Stimulated activated naive CD8-positive, alpha-beta T cell treated with anti-CD3 and anti-CD28 coated beads, Interleukin-15, amount 100 ng/mL, for 72 hours (primary cell): ENCODE measurements around the gene CACNA2D3.

Experiments
- ATAC-seq: fragments of 150-1000 bp; cut with Tn5 transposase; 2 replicates; pipeline ENCODE4 v1.10.0; 2021; ENCODE audit warnings: mild to moderate bottlenecking, moderate library complexity
- DNase-seq, 2 donors: peaks; one replicate each; pipeline ENCODE4 v3.0.0; 2021 to 2022
- H3K27ac Mint-ChIP-seq, 2 donors: one replicate each; pipeline ENCODE4 v1.8.0; 2022; ENCODE audit warnings: mild to moderate bottlenecking in 2 of 2, mixed read lengths in 2 of 2, moderate library complexity in 2 of 2
- H3K27me3 Mint-ChIP-seq: one replicate; pipeline ENCODE4 v1.8.0; 2022; ENCODE audit warnings: mixed read lengths
- H3K4me1 Mint-ChIP-seq: one replicate; pipeline ENCODE4 v1.8.0; 2022; ENCODE audit warnings: mild to moderate bottlenecking, mixed read lengths
- H3K4me3 Mint-ChIP-seq, 2 donors: one replicate each; pipeline ENCODE4 v1.8.0; 2022; ENCODE audit warnings: mild to moderate bottlenecking in 2 of 2, mixed read lengths in 2 of 2, moderate library complexity in 1 of 2
- H3K9me3 Mint-ChIP-seq, 2 donors: one replicate each; pipeline ENCODE4 v1.8.0; 2022; ENCODE audit warnings: mixed read lengths in 2 of 2

The CACNA2D3 gene

GRCh38 chr3:54906763-54907162, 784.4 kb downstream of the CACNA2D3 start:
- H3K9me3 Mint-ChIP-seq: peaks cover 5 to 11% of the 10 kb centered on the region in 2 donors
- H3K4me1 Mint-ChIP-seq: no peaks in the 10 kb centered on the region
- DNase-seq (no peak), ATAC-seq (no peak)
- H3K4me3 Mint-ChIP-seq: no peak overlapping the region
- H3K27me3 Mint-ChIP-seq: no peaks in the 10 kb centered on the region
- no peak overlapping the region for H3K27ac Mint-ChIP-seq

DNA sequence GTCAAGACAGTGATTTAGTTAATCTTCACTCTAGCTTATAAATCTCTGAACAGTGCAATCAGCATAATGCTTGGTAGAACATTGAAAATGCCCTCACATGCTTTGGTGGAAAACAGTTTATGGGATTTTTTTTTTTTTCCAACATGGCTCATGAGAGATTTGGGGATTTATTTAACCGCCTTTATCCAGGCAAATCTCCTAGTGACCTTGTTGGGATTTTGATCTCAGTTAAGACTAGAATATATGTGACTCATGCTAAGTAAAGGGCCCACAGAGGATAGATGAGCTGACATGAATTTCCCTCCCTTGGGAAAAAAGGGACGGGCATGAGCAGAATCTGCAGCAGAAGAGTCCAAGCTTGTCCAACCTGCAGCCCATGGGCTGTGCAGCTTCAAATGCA, 786.8 kb downstream of the CACNA2D3 start:
- no peak overlapping the region for H3K27ac Mint-ChIP-seq
- H3K4me1 Mint-ChIP-seq: no peaks in the 10 kb centered on the region
- no peak overlapping the region for H3K4me3 Mint-ChIP-seq
- no peaks in the 10 kb centered on the region for H3K27me3 Mint-ChIP-seq
- H3K9me3 Mint-ChIP-seq: peaks cover 10 to 17% of the 10 kb centered on the region in 2 donors
- no peak for DNase-seq
- ATAC-seq: no peak

GRCh38 chr3:54914180-54914579, 791.8 kb downstream of the CACNA2D3 start:
- Mint-ChIP-seq H3K27ac (no peak overlapping the region), H3K9me3 (peaks cover 10 to 17% of the 10 kb centered on the region in 2 donors), H3K4me1 (no peaks in the 10 kb centered on the region), H3K27me3 (no peaks in the 10 kb centered on the region), H3K4me3 (no peak overlapping the region)
- ATAC-seq (no peak), DNase-seq (no peak)

DNA sequence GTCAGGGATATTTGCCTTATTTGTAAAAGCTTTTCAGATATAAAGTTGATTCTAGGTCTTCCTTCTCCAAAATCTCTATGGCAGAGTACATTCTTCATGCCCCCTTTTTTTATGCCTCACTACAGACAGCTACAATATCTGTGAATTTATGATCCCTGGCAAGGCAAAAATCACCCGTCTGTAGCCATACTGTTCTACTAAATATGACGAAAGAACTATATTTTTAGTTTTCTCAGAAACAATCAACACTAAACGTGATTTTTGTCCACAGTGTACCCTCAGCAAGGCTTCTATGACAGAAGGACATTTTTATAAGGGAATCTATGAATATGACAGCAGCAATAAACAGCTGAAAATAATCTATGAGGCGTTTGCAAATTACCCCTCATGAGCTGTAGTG, 792.8 kb downstream of the CACNA2D3 start:
- H3K4me3 Mint-ChIP-seq: no peak overlapping the region

DNA sequence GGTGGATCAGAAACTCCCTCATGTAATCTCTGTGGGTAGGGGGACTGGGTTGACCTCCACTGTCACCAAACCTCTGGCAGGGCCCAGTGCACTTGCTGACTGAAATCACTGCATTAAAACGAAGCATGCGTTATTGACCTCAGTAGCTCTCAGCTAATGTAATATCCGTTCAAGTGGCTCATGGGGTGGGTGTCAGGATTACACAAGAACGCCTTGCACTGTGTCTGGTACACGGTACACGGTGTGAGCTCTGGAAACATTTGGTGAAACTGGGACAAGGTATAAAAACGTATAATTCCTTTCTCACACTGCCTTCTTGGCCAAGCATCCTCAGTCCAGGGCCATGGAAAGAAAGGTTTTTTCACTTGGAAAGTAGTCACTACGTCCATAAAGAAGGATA, 793.6 kb downstream of the CACNA2D3 start:
- Mint-ChIP-seq H3K9me3 (peaks cover 10 to 17% of the 10 kb centered on the region in 2 donors), H3K4me3 (no peak overlapping the region), H3K4me1 (no peaks in the 10 kb centered on the region), H3K27me3 (no peaks in the 10 kb centered on the region), H3K27ac (no peak overlapping the region)
- no peak for DNase-seq
- no peak for ATAC-seq

More for the DNA sequence above, 792.8 kb downstream of the CACNA2D3 start:
- ATAC-seq (no peak), DNase-seq (no peak)
- Mint-ChIP-seq H3K9me3 (peaks cover 10 to 17% of the 10 kb centered on the region in 2 donors), H3K27me3 (no peaks in the 10 kb centered on the region), H3K27ac (no peak overlapping the region), H3K4me1 (no peaks in the 10 kb centered on the region)

DNA sequence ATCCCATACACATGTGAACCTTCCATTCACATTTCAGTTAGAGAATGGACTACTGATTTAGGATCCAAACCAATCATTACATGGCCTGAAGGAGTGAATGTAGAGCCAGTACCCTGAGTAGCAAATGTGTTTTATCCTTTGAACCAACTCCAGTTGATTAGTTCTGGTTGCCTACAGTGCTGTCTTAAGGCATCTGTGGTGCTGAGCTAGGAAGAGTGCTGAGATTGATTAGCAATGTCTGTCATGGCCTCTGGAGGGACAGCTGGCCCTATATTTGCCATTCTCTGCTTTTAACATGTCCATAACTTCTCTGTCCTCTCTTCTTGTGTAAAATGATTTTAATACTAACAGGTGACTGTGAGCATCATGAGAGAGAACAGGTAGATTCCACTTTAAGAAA, 794.4 kb downstream of the CACNA2D3 start:
- H3K9me3 Mint-ChIP-seq: peaks cover 6 to 11% of the 10 kb centered on the region in 2 donors
- no peak overlapping the region for H3K27ac Mint-ChIP-seq
- DNase-seq (no peak), ATAC-seq (no peak)
- no peak overlapping the region for H3K4me3 Mint-ChIP-seq
- H3K27me3 Mint-ChIP-seq: no peaks in the 10 kb centered on the region
- H3K4me1 Mint-ChIP-seq: no peaks in the 10 kb centered on the region

- Mint-ChIP-seq H3K9me3 (peaks cover 6% of the 10 kb centered on the region in 2 donors), H3K4me1 (no peaks in the 10 kb centered on the region), H3K27me3 (no peaks in the 10 kb centered on the region), H3K27ac (no peak overlapping the region), H3K4me3 (no peak overlapping the region)
- ATAC-seq (no peak), DNase-seq (no peak)
Measured at GRCh38 chr3:54917174-54917573, 794.8 kb downstream of the CACNA2D3 start.

GRCh38 chr3:54917862-54918261, 795.5 kb downstream of the CACNA2D3 start:
- Mint-ChIP-seq H3K4me1 (no peaks in the 10 kb centered on the region), H3K27ac (no peak overlapping the region), H3K27me3 (no peaks in the 10 kb centered on the region), H3K4me3 (no peak overlapping the region), H3K9me3 (peaks cover 0 to 4% of the 10 kb centered on the region in 2 donors)
- DNase-seq (no peak), ATAC-seq (no peak)

GRCh38 chr3:54918516-54918915, 796.2 kb downstream of the CACNA2D3 start:
- no peak overlapping the region for H3K4me3 Mint-ChIP-seq
- no peaks in the 10 kb centered on the region for H3K4me1 Mint-ChIP-seq
- no peaks in the 10 kb centered on the region for H3K27me3 Mint-ChIP-seq
- no peak for DNase-seq
- H3K27ac Mint-ChIP-seq: no peak overlapping the region
- H3K9me3 Mint-ChIP-seq: peaks cover 0 to 8% of the 10 kb centered on the region in 2 donors
- ATAC-seq: no peak

DNA sequence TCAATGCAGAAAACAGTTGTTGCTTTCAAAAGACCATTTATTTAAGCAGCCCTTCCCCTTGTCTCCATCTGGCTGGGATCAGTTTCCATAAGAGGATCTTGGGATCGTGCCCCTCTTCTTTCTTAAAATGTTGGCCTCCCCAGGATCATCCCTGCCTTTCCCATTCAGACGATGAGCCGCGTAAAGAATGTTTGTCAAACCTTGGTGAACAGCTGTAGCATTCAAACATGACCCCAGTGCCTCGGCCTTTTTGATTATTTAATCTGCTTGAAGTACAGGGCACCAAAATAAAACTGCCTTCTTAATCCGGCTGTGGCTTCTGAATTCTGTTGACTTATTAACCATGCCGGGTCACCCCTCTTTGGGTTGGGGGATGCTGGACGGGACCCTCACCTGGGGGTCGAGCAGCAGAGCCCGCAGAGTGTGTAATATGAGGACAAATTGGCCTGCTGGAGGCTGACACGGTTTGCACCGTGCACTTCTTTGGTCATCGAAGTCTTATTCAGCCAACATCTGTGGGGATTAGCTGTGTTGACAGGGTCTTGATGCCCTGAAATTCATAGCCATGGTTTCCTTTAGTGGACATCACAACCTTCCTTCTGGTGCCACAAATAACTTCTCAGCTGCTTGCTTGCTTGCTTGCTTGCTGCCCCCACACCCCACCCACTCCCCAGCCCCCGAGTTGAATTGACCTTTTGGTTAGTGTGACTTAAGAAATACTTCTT, 805.9 kb downstream of the CACNA2D3 start, which contains the start of gene LRTM1:
Gene LRTM1 (minus strand): TSS at position 14 of the 725 bp plus-strand sequence. CDS start 148 bp downstream, outside the sequence.
- Mint-ChIP-seq H3K27ac (no peak within 1 kb of the TSS), H3K4me1 (no peaks in the 10 kb centered on the region), H3K9me3 (peaks cover 0 to under 1% of the 10 kb centered on the region in 2 donors), H3K27me3 (no peaks in the 10 kb centered on the region), H3K4me3 (no peak within 1 kb of the TSS)
- DNase-seq (no peak), ATAC-seq (no peak)

DNA sequence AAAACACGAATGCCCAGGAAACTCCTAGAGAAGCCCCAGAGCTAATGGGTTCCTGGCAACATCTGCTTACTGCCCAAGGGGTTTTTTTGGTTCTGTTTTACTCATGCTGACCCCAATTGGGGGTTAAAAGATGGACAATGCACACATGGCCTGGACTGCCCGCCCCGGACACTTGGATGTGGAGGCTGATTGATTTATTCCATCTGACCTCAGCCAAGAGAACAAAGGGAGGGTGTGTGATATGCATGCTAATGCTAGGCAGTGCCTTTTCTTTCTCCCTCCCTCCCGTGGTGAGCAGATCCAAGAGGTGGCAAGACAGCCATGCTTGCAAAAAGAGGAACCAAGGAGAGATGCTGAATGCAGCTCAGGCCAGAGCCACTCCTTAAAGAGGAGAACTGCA, 808.8 kb downstream of the CACNA2D3 start:
- no peak for ATAC-seq

GRCh38 chr3:54932606-54933005, 810.3 kb downstream of the CACNA2D3 start:
- ATAC-seq (no peak), DNase-seq (no peak)
- no peak overlapping the region for H3K27ac Mint-ChIP-seq
- no peak overlapping the region for H3K4me3 Mint-ChIP-seq
- H3K27me3 Mint-ChIP-seq: no peaks in the 10 kb centered on the region
- no peaks in the 10 kb centered on the region for H3K4me1 Mint-ChIP-seq
- peaks cover 0 to 4% of the 10 kb centered on the region in 2 donors for H3K9me3 Mint-ChIP-seq

More for the DNA sequence above, 808.8 kb downstream of the CACNA2D3 start:
- Mint-ChIP-seq H3K27me3 (no peaks in the 10 kb centered on the region), H3K4me1 (no peaks in the 10 kb centered on the region), H3K27ac (no peak overlapping the region), H3K9me3 (no peaks in the 10 kb centered on the region), H3K4me3 (no peak overlapping the region)
- DNase-seq: no peak

- H3K27me3 Mint-ChIP-seq: no peaks in the 10 kb centered on the region
- DNase-seq: no peak
- H3K9me3 Mint-ChIP-seq: peaks cover 0 to 6% of the 10 kb centered on the region in 2 donors
- no peaks in the 10 kb centered on the region for H3K4me1 Mint-ChIP-seq
- ATAC-seq: no peak
- H3K4me3 Mint-ChIP-seq: no peak overlapping the region
- H3K27ac Mint-ChIP-seq: no peak overlapping the region
Measured at GRCh38 chr3:54935869-54936268, 813.5 kb downstream of the CACNA2D3 start.

DNA sequence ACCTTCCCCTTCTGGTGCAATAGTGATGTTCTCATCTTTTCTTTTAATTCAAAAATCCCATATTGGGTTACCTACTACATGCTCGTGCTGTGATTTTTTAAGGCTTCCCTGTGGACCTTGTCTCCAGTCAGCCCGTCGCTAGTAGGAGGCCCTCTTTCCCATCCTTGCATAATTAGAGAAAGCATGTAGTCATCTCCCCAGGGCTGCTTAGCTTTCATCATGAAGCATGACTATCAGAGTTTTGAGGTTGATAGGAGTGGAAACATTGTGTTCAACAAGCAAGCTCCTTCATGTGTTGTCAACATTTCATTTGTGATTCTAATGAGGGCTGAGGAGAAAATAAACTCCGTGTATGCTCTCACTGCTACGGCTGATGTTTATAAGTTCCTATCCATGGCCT, 814.2 kb downstream of the CACNA2D3 start:
- Mint-ChIP-seq H3K27me3 (no peaks in the 10 kb centered on the region), H3K9me3 (peaks cover 0 to 6% of the 10 kb centered on the region in 2 donors), H3K27ac (no peak overlapping the region), H3K4me3 (no peak overlapping the region), H3K4me1 (no peaks in the 10 kb centered on the region)
- no peak for DNase-seq
- ATAC-seq: no peak

DNA sequence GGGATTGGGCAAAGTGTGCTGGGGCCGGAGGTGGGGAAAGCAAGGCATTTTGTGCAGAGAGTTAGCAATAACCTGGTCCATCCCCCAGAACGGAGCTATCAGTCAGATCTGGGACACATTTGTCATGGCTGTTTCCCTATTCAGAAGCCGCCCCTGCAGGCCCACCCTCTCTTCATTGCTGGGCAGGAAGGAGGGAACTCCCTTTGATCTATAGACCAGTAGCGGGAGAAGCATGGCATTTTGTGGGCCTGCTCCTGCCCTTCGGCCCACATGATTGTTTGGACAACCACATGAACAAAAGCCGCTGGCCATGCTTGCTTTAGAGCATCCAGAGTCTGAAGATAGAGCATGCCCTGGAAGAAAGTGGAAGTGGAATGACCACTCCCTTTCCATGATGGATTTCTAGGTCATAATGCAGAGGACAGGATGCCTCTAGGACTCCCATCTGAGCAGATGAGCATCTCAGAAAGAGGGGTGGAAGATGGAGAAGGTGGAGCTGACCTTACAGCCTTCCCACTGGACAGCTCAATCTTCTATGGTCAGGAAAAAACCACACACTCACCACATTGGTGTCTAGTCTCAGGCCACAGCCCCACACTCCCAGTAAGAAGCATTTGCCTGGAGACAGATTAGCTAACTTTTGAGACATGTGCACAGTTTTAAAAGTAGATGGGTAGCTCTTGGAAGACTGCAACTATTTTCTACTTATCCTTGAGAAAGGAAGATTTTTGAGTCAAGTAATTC, 817.4 kb downstream of the CACNA2D3 start:
- Mint-ChIP-seq H3K9me3 (peaks cover 0 to 6% of the 10 kb centered on the region in 2 donors), H3K4me3 (no peak overlapping the region), H3K27me3 (no peaks in the 10 kb centered on the region), H3K27ac (no peak overlapping the region), H3K4me1 (no peaks in the 10 kb centered on the region)
- ATAC-seq: no peak
- DNase-seq: no peak

DNA sequence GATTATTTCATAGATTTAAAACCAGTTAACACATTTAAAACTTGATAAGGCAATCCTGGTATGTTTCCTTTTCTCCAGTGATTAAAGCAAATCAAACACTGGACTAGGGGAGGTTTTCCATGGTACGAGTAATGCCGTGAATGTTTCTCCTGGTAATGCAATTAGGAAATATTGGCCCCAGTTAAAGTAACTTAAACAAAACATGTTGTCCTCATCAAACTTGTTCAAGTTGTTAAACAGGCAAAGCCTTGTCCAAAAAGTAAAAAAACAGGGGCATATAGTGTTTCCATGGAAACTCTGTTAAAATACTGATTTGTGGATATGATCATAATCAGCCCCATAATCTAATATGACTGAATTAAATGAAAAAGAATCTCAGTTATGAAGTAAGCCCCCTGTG, 818.6 kb downstream of the CACNA2D3 start:
- no peak for DNase-seq
- no peak overlapping the region for H3K4me3 Mint-ChIP-seq
- H3K27me3 Mint-ChIP-seq: no peaks in the 10 kb centered on the region
- no peak overlapping the region for H3K27ac Mint-ChIP-seq
- no peak for ATAC-seq
- peaks cover 0 to 6% of the 10 kb centered on the region in 2 donors for H3K9me3 Mint-ChIP-seq
- H3K4me1 Mint-ChIP-seq: no peaks in the 10 kb centered on the region
